Fibroblast of lung (primary cell): ENCODE data around the gene PCDHGC4.

Source experiments
- EZH2 ChIP-seq: IDR thresholded peaks from 2 replicates; pipeline ENCODE4 v1.5.1; 2012; ENCODE audit warnings: low read length, control low read depth, mild to moderate bottlenecking; ENCODE audit errors: missing control alignments
- TF ChIP-seq, protein P1 (sequence below), 2 donors: IDR thresholded peaks in 1 of 2; conservative IDR thresholded peaks in 1 of 2; 1 replicate in 1 of 2; 2 replicates in 1 of 2; pipeline ENCODE4 v1.5.1; 2011 to 2012; ENCODE audit warnings: low read length in 2 of 2, control low read depth in 1 of 2, inconsistent platforms in 1 of 2, low read depth in 1 of 2, mild to moderate bottlenecking in 1 of 2

DNA sequence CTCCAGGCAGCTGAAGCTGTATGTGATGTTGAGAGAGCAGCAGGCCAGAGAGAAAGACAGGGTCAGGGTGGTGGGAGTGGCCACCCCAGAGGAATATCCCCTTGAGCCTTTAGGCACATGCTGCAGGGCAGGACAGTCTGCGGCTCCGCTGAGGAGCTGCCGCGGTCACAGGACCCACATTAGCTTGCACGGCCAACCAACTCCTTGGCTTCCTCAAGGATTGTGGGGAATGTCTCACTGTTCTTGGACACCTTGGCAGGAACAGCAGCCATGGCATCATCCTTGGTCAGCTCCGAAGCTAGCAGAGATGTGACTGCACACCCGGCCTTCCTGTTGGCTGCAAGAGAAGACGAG lies 31.8 kb downstream of the PCDHGC4 start:
- TF ChIP-seq, protein P1, sequence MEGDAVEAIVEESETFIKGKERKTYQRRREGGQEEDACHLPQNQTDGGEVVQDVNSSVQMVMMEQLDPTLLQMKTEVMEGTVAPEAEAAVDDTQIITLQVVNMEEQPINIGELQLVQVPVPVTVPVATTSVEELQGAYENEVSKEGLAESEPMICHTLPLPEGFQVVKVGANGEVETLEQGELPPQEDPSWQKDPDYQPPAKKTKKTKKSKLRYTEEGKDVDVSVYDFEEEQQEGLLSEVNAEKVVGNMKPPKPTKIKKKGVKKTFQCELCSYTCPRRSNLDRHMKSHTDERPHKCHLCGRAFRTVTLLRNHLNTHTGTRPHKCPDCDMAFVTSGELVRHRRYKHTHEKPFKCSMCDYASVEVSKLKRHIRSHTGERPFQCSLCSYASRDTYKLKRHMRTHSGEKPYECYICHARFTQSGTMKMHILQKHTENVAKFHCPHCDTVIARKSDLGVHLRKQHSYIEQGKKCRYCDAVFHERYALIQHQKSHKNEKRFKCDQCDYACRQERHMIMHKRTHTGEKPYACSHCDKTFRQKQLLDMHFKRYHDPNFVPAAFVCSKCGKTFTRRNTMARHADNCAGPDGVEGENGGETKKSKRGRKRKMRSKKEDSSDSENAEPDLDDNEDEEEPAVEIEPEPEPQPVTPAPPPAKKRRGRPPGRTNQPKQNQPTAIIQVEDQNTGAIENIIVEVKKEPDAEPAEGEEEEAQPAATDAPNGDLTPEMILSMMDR (conservative IDR thresholded peaks at IDR 0.05 in 1 of 2, IDR thresholded peaks at IDR 0.05 in 1 of 2; ENCODE audit: low read depth in 1 of 2, low read length in 2 of 2): no peak
- no peak for TF ChIP-seq EZH2
